GM18526 (cell line): ENCODE results near the gene PIK3R5.

Experiments
- POLR2A ChIP-seq: IDR thresholded peaks from 3 replicates; pipeline ENCODE4 v1.6.1; 2011; ENCODE audit not compliant: insufficient read length; ENCODE audit errors: extremely low read depth

Gene PIK3R5

DNA sequence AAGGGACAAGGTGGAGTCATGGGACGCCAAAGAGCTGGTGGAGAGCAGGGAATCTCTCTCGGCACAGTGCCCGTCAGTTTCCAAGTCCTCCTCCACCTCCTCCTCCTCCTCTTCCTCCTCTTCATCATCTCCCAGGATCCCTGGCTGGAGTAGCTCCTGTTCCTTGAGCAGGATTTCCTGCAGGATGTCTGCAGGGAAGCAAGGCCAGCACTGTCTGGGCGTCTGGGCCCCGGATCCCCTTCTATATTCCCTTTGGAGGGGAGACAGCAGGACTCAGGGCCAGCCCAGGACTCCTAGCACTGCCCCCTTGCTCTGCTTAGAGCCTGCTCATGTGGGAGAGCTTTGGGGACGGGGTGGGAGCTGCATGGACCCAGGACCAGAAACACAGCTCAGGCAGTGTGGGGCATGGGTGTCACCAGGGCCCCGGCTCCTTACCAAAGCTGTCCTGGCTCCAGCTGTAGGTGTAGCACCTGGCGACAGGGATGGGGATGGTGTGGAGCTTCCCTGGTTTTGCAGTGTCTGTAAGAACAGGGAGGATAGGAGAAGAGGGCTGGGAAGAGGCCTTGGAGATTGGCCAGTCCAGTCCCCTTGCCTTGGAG, 76.7 kb downstream of the PIK3R5 start:
- no peak for TF ChIP-seq POLR2A

DNA sequence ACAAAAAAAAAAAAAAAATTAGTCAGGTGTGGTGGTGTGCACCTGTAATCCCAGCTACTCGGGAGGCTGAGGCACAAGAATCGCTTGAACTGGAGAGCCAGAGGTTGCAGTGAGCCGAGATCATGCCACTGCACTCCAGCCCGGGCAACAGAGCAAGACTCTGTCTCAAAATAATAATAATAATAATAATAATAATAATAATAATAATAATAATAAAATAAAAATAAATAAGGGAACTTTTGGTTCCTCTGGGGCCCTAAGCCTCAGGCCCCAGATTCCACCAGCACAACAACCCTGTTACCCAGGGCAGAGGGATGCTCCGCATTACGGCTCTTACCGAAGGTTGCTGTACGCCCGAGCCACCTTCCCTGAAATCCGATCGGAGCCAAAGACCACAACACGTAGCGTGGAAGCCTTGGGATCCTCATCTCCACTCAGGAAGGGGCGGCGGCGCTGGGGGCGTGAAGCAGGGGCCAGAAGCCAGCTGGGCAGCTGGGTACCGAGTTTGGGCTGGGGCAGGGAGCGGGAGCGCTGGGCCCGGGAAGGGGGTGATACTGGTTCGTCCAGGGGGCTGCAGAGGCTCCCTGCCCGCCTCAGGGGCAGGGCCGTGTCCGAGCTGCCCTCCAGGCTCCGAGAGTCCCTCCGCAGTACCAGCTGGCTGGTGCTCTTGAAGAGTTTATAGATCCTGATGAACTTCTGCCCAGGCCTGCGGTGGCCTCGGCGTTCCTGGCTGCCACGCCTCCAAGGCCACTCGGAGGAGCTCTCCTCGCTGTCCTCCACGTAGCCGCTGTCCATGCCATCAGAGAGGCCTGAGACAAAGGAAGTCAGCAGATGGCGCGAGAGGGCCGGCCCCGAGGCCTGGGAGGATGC, 77.4 kb downstream of the PIK3R5 start:
- no peak for TF ChIP-seq POLR2A

- no peak for TF ChIP-seq POLR2A
Measured at GRCh38 chr17:8887301-8887700, 78.2 kb downstream of the PIK3R5 start.

DNA sequence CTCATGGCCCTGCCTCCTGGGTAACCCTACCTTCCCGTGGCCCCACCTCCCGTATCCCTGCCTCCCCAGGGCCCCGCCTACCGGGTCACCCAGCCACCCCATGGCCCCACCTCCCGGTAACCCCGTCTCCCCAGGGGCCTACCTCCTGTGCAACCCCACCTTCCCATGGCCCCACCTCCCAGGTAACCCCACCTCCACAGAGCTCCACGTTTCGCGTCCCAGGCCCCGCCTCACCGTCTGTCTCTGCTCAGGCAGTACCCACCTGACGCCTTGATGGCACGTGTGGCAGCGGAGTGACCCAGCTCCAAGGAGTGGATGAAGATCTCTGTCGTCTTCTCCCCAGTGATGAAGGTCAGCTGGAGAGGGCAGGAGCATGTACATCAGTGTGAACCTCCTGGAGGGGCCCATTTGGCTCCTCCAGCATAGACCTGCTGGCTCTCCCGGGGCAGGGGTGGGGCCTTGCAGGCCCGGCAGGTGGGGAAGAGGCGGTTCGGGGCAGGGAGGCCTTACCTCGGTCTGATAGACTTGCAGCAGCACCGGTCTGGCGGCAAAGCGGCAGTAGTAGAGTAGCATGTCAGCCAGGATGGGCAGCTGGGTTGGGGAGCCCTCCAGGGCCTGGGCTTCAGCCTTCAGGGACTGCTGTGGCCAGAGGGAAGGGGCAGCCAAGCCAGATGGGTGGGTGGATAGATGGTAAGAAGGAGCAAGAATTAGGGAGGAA, 79.4 kb downstream of the PIK3R5 start:
- no peak for TF ChIP-seq POLR2A

GRCh38 chr17:8884336-8884990, 81.0 kb downstream of the PIK3R5 start:
- no peak for TF ChIP-seq POLR2A

- TF ChIP-seq POLR2A = no peak
Measured at GRCh38 chr17:8883353-8883752, 82.2 kb downstream of the PIK3R5 start.

DNA sequence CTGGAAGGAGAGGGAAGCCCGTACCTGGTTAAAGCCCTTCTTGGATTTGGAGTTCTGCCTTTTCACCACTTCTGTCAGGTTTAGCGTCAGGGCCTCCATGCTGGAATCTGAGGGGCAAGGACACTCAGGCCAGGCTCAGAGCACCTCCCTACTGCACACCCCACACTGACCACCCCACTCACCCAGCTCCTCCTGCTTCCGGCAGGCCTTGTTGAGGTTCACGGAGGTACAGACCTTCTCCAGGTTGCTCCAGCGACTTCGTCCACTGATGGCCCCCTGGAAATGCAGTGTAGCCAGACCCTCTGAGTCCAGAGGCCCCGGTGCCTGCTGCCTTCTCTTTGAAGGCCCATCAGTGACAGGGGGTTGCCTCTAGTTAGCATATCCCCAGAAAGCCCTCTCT, 83.9 kb downstream of the PIK3R5 start:
- no peak for TF ChIP-seq POLR2A

GRCh38 chr17:8880466-8880865, 85.0 kb downstream of the PIK3R5 start:
- no peak for TF ChIP-seq POLR2A

- no peak for TF ChIP-seq POLR2A
Measured at GRCh38 chr17:8879410-8879809, 86.1 kb downstream of the PIK3R5 start.

GRCh38 chr17:8877984-8878383, 87.5 kb downstream of the PIK3R5 start:
- TF ChIP-seq POLR2A = no peak

- TF ChIP-seq POLR2A = no peak
Measured at GRCh38 chr17:8875957-8876356, 89.5 kb downstream of the PIK3R5 start.

DNA sequence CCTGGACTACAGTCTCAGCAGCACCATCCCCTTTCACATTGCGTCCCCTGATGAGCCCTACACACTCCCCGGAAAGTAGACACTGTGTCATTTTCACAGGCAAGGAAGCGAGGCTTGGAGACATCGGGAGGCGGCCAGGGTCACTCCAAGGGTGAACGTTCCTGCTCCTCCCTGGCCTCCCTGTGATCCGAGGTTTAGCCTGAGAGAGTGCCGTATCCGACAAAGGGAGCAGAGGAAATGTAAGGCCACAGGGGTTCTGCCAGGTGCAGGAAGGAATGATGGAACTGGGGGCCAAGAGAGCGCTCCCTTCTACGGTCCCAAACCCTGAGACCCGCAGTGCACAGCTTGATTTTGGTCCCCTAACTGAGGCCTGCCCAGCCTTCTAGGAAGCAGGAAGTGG, 90.1 kb downstream of the PIK3R5 start:
- TF ChIP-seq POLR2A = no peak

- TF ChIP-seq POLR2A = no peak
Measured at GRCh38 chr17:8873801-8874715, 91.4 kb downstream of the PIK3R5 start.

GRCh38 chr17:8872705-8873435, 92.6 kb downstream of the PIK3R5 start:
- no peak for TF ChIP-seq POLR2A
